ENCODE data around the gene PDGFB.

The PDGFB gene

DNA sequence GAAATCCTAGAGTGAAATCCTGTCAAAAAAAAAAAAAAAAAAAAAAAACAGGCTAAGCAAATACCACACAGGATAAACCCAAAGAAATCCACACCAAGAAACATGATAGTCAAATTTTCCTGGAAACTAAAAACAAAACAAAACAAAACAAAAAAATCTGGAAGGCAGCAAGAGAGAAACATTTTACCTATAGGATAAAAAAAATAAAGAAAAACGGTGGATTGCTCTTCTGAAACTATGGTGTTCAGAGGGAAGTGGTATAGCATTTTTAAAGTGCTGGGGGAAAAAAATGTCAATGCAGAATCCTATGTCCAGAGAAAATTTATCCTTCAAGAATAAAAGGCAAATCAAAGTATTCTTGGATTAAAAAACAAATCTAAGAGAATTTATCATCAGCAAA lies 50.7 kb downstream of the PDGFB start:
- FAIRE-seq, result no peak

DNA sequence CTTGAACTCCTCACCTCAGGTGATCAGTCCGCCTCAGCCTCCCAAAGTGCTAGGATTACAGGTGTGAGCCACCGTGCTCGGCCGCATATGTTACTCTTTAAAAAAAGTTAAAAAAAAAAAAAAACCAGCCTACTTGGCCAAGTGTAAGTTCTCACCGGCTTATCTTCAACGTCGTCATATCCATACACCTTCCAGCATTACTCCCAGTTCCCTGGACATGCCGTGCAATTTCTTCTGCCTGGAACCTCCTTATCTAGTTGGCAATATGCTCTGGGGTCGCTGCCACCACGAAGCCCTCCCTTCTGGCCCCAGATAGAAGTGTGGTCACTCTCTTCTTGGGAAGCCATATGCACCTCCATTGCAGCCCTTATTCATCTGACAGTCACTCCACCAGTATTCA lies 56.0 kb downstream of the PDGFB start:
- no peak for FAIRE-seq

DNA sequence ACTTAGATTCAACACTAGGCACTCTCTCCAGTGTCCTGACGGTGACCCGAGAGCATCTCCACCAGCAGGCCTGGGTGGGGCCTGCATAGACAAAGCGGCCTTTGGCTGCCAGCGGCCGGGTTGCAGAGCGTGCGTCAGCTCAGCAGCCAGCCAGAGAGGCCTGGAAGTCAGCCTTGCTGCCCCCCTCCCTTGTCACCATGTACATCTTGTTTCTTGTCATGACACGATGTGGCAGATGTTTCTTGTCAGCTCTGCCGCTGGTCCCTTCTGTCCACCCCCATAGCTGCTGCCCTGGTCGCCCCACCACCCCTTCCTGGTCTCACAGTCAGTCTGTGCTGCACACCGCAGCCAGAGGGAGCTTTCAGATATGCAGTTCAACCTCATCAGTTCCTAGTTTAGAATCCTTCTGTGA lies 59.2 kb downstream of the PDGFB start:
- no peak for FAIRE-seq

DNA sequence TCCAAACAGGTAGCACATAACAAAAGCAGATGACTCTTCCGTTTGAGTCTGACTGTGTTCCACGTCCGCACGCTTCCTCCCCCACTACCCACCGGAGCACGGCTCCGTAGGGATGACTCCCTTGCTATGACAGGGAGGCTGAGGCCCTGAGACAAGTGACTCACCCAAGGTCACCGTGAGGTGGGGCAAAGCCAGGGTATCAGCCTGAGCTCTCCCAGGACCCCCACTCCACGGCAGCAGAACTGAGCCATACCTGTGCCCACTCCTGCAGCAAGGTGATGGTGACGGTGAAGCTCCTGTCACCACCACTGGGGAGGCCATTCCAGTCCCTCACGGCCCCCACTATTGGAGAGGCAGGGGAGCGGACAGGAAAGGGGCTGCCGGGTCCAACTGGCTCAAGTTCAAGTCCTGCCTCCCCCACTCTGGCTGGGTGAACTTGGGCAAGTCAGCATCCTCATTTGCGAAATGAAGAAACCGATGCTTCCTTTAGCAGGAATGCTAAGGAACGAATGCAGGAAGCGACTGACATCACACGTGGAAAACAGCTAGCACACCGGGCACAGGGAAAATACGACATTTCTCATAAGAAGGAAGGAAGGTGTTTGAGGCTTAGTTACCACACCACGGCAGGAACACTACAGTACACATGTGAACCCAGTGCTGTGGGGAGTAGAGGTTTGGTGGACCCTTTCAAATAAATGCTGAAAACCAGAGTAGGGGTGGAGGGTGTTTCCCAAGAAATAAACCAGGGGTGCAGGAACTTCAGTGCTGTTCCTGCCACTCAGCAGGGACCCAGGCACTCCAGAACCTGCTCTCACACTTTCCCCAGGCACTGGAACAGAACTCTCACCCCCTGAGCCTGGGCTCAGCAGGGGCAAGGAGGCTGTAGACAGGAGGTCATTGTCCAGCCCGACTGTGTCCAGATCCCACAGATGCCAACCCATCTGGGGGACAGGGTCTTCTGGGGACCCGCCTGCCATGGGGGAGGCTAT lies 59.9 kb downstream of the PDGFB start:
- no peak for FAIRE-seq

DNA sequence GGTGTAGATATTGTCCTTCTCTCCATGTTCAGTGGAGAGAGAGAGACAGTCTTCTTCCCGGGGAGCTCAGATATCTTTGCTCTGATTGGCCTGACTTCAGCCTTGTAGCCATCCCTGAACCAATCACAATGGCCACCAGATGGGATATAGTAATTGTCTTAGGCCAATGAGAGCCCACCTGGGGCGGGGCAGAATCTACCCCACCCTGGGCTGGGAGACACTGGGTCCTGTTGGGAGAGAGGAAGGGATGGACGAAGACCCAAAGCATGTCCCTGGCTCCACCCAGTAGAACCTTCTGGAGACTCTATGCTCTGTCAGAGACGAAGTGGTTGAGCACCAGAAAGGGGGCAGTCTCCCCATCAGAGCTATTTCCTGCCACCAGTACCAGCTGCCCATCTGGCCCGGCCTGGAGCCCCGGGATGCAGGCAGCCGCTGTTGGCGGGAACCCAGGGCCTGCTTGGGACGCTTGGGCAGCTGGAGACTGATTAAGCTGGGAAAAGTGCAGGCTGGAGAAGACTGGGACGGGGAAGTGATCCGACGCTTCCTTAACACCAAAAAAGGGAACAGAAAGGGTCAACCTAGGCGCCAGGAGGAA lies 60.7 kb downstream of the PDGFB start:
- FAIRE-seq, result no peak

DNA sequence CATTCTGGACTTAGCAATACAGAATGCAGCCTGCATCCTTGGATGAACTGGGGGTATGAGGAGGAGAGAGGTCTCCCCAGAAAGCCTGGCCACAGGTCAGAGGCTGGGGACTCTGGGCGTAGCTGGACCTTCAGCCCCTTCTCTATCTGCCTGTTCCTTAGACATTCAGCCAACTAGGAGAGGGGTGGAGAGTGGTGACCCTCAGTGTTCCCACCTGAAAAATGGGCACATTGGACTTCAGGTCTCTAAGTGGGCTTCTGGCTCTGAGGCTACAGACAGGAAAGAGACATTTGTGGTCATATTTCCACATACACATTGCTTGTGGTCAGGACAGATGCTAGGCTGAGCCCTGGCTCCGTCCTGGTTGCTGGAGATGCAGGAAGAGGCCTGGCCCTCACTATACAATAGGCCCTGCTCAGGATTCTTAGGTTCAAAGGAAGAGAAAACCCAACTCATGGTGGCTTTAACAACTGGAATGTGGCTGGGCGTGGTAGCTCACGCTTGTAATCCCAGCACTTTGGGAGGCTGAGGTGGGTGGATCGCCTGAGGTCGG lies 62.2 kb downstream of the PDGFB start:
- FAIRE-seq, result no peak

DNA sequence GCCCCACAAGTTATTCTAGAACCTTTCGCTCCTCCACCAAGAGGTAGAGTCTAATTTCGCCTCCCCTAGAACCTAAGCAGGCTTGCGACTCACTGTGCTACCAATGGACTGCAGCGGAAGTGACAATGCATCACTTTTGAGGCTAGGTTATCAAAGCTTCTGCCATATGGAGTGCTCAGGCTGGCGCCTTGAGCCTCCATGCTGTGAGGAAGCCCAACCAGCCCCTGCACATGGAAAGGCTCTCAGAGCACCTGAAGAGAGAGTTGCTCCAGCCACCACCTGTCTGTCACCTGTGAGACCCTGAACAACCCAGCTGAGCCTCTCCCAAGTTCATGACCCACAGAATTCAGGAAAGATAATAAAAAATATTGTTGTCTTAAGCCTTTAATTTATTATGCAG lies 63.0 kb downstream of the PDGFB start:
- FAIRE-seq, result no peak

DNA sequence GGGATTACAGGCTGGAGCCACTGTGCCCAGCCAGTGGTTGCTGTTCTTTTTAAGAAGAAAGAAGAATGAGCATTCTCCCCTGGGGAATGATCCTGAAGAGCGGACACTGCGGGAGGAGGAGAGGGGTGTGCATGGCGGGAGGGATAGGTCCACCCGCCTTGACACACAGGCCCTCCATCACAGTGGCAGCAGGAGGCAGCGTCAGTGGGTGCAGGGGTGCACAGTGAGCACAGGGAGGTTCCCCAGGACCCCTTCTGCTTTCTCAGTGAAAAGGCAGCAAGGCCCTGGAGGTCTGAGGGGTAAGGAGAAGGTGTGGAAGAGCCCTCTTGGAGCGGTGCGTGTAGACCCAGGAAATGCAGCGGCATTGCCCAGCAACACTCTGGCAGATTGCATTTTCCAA lies 63.4 kb downstream of the PDGFB start:
- no peak for FAIRE-seq

DNA sequence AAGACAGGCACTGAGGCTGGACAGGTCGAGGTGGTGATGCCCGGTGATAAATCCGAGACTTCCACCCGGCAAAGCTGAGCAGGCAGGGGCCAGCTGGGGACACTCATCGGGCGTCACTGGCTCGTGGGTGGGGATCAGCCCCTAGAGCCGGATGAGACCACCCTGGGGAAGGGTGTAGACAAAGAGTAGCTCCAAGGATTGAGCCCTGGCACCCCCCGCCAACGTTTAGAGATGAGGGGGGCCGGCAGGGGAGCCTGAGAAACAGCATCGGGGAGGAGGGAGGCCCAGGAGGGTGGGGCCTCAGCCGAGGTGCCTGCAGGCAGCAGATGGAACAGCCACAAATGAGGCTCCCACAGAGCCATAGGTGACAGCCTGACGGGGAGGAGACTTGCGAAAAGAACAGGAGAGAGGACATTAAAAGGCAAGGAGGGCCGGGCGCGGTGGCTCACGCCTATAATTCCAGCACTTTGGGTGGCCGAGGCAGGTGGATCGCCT lies 64.9 kb downstream of the PDGFB start:
- no peak for FAIRE-seq

DNA sequence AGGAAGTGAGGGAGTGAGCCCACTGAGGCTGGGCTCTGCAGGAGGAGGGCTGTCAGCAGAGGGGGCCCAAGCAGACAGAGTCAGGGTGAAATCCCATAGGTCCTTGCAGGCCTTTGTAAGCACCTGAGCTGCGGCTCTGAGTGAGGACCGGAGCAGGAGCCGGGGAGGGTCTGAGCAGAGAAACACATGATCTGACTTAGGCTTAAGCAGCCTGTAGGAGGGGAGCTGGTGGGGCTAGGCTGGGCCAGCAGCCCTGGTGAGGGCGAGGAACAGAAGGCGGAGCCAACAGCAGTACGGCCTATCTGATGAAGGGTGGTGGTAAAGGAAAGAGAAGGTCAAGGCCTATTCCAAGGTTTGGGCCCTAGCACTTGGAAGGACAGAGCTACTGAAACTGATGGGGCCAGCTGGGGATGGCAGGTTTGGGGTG lies 65.4 kb downstream of the PDGFB start:
- FAIRE-seq, result no peak

DNA sequence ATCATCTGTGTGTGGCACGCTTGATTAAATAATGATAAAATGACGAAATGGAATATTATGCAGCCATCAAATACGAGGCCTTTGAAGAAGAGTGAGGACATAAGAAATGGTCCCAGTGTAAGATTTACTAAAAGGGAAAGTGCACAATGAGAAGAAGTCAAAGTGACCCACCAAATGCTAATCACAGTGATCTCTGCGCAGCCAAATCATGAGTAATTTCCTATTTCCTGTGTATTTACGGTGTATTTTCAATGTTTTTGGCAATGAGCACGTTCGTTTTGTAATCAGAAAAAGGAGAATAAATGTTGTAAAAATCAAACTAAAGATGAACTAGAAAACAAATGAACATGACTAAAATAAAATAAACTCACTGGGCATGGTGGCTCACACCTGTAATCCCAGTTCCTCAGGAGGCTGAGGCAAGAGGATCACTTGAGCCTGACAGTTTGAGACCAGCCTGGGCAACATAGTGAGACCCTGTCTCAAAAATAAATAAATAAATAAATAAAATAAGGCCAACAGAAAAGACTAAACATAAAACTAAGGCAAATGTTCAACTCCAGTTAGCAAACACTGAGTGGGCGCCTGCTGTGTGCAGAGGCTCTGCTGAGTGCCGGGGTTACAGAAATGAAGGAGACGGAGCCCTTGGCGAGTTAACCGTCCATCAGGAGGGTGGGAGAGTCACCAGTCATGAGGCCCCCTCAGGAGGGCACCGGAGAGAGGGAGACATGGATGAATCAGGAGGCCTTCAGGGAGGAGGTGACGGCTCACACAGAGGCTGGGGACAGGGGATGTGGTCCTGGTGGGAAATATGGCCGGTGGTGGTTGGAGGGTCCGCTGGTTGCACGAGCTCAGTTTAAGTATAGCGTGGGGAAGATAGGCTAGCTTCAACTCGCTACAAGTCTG lies 66.3 kb downstream of the PDGFB start:
- FAIRE-seq, result no peak

DNA sequence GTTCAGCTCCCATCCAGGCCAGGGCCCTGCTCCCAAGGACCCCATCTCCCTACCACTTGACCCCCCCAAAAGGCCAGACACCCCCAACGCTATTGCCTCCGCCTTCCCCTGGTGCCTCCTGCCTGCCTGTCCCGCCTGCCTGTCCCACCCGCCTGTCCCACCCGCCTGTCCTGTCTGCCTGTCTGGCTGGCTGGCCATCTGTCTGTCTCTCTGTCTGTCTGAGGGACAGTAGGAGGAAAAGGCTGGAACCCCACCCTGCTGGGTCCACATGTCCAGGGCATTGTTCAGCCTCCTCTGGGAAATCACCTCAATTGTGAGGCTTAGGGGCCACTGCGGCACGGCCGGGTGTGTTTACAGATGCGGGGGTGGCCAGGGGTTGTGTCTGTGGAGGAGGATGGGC lies 67.0 kb downstream of the PDGFB start:
- FAIRE-seq, result no peak

DNA sequence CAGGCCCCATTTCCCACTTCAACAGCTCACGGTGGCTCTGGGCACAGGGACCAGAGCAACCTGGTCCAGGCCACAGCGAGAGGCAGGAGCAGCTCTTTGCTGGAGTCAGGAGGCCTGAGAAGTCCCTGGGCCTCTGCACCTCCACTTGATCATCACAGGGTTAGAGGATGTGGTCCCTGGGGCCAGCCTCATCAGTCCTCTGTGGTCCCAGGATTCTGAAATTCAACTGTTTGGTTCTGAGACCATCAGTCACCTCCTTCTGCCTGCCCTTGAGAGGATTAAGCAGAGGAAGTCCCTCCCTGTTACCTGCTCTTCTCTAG lies 67.4 kb downstream of the PDGFB start:
- no peak for FAIRE-seq

DNA sequence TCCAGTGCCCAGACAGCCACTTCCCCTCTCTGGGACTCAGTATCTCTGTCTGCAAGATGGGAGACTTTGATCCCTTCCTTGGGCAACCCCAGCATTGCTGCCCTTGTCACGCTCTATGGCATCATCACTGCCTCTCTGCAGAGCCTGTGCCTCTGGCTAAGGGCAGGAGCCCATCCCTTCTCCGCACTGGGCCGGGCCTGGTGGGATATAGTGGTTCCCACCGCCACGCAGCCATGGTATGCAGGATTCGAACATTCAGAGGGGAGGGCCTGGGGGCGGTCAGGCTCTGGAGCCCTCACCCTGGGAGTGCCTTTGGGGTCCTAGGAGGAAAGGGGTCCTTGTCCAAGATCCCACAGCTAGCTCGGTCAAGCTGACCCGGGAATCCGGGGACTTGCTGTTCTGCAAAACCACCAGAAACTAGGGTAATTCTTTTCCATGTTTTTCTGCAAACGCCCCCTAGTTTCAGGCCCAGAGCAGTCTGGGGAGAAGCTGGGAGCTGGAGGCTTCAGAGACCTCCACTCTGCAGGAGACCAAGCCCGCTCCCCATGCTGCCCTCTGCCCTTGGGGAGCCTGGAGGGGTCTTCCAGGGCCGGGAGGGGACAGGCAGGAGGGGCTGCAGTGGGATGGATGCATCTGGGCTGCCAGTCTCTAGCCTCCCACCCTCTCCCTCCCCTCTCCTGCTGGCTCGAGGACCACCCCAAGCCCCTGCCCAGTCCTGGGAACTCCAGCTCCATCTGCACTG lies 67.9 kb downstream of the PDGFB start:
- no peak for FAIRE-seq

DNA sequence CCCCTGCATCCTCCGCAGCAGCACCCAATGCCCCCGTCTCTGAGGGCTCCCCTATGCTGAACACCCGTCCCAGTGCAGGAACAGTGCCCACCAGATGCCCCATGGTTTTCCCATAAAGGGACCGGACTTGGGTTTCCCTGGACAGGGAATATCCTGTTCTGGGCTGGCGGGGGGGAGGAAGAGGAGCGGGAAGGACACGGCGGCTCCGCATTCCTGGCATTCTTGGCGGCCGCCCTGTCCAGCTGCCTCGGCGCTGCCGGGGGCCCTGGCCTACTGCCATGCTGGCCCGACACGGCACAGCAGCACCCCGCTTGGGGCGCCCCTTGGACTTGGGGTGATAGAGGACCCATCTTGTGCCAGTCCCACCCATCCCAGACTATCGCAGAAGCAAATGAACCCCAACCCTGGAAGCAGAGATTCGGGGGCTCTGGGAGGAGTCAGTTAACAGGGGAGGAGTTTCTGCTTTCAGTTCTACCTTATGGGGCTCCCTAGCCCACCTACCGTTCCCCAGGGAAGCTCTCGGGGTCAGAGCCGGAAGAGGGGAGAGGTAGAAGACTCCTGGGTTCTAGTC lies 68.6 kb downstream of the PDGFB start:
- no peak for FAIRE-seq

DNA sequence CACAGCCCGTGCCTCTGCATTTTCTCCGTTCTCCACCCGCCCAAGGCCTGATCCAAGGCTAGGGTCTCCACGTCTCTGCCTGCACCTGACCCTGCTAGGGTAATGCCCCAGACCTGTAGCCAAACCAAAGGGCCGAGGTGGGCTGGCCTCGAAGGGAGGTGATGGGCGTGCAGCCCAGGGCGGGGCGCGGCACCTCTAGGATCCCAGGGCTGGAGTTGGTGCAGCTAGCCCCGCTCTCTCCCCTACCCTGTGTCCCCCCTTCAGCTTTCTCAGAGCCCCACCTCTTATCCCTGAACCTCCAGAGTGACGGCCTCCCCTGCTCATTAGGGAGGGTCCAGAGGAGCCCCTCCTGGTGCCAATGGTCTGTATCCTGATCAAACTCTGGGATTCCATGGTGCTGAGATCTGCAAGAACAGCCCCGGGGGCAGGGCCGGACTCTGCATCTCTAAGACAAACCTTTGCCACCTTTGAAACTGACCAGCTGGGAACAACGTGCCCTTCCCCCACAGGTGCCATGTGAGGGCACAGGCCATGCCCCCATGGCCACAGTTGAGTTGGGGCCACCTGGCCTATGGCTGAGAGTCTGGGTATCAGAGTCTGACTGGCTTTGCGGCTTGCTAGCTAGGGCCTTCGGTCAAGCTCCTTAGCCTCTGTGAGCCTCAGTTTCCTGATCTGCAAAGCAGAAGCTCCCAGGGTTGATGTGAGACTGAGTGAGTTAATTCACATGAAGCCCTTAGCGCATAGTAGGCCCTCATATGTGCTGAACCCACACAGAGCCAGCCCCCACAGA lies 69.2 kb downstream of the PDGFB start:
- no peak for FAIRE-seq

DNA sequence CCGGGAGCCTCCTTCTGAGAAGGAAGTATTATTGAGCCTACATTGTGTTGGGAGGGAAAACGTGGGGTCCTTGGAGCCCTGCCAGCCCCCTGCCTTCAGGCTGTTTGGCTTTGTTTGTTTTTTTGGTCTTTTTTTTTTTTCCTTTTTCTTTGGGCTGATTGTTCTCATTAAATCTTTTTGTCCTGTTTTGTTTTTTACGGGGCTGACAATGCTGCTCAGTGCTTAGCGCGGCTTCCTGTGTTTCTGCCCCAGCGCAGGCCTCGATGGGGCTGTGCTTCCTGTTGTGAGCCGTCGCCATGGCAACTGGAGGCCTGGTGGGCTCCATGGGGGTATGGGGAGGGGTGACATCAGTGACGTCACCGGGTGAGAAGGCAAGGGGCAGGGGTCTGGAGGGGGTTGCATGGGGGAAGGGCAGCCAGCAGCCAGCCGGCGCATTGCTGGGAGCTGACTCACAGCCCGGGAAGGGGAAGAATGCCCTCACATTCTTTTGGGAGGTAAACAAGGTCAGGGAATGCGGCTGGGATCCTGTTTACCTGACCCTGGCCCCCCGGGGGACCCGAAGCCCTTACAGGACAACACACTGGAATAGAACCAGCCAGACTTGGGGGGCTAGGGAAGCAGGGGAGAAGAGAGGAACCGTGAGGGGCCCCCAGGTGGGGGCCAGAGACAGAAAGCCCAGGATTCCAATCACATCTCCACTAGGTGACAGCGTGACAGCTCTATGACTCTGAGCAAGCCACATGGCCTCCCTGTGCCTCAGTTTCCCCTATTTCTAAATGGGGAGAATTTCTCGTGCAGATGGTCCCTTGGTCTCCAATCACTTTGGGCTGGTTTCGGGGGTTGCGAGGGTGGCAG lies 70.1 kb downstream of the PDGFB start:
- FAIRE-seq, result no peak

DNA sequence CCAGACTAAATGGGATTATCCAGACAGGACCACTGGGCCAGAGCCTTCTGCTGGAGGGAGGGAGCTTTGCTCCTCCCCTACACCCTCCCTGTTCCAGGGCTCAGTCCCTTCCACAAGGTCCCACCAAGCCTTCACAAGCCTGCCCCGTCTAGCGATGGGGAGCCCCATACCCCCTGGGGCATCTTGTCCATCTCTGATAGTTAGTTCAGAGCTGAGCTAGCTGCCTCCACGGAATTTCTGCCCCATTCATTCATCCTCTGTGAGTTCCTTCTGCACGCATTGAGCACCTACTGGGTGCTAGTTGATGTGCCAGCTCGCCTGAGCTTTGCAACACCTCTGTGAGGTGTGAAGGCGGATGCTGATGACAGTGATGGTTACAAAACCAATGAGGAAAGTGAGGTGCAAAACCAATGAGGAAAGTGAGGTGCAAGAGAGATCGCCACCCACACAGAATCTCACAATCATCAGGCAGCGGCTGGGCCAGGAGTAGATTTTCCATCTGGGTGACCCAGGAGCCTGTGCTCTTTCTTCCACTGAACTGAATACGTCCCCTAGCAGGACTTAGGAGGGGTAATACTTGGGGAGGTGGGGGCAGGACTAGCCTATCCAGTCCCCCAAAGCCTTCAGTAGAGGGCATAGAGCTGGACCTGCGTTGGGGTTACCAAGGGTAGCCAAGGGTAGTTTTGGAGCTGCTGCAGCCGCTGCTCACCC lies 70.8 kb downstream of the PDGFB start:
- FAIRE-seq, result no peak
